Breast epithelium (tissue), 4 donors: ENCODE results near the gene GPX3. TPM values are rescaled to one million over a fixed set of nuclear protein-coding genes. Genes with fewer than 3 reads are reported as not detected.
A peak's percentile ranks its signal among the peaks of the same experiment; 100 is the strongest.

Experiments used
- DNase-seq, 2 donors: peaks; one replicate each; pipeline ENCODE4 v3.0.0-alpha.2; 2019; ENCODE audit warnings: low spot score in 2 of 2
- H3K27ac ChIP-seq, 2 donors: fragments of 200-600 bp; sonication (generic) in 1 of 2; one replicate each; pipeline ENCODE4 v1.5.1; 2016 to 2019; ENCODE audit warnings: mild to moderate bottlenecking in 1 of 2
- H3K27me3 ChIP-seq, 2 donors: fragments of 200-600 bp; sonication (generic) in 1 of 2; one replicate each; pipeline versions ENCODE4 v1.5.1 to v1.6.0; 2017 to 2019; ENCODE audit warnings: control low read depth in 1 of 2, mild to moderate bottlenecking in 1 of 2
- H3K36me3 ChIP-seq: fragments of 200-600 bp; one replicate; pipeline ENCODE4 v1.5.1; 2019
- H3K4me1 ChIP-seq, 2 donors: fragments of 200-600 bp; sonication (generic); one replicate each; pipeline ENCODE4 v1.5.1; 2016 to 2019; ENCODE audit warnings: control low read depth in 1 of 2
- H3K4me3 ChIP-seq, 3 donors: fragments of 200-600 bp; sonication (generic); 1 replicate in 2 of 3; 2 replicates in 1 of 3; pipeline ENCODE4 v1.5.1; 2016 to 2019; ENCODE audit warnings: mild to moderate bottlenecking in 3 of 3, moderate library complexity in 2 of 3
- H3K9me3 ChIP-seq, 2 donors: fragments of 200-600 bp; sonication (generic) in 1 of 2; one replicate each; pipeline ENCODE4 v1.5.1; 2016 to 2019; ENCODE audit warnings: control low read depth in 1 of 2
- CTCF ChIP-seq, 3 donors: fragments of 450-650 bp; IDR thresholded peaks; one replicate each; pipeline ENCODE4 v1.5.1; 2016 to 2017; ENCODE audit warnings: antibody characterized with exemption in 3 of 3, mild to moderate bottlenecking in 3 of 3, moderate library complexity in 3 of 3
- POLR2A ChIP-seq: fragments of 450-650 bp; IDR thresholded peaks from one replicate; pipeline ENCODE4 v1.6.1; 2016; ENCODE audit warnings: antibody characterized with exemption, mild to moderate bottlenecking, moderate library complexity
- POLR2AphosphoS5 ChIP-seq, 3 donors: sonication (generic); formaldehyde crosslinking; IDR thresholded peaks; one replicate each; pipeline ENCODE4 v1.6.1; 2017; ENCODE audit warnings: antibody characterized with exemption in 3 of 3
- intact Hi-C: fragments of 100-400 bp; cut with DNase I; formaldehyde crosslinking; loops from one replicate; pipeline ENCODE4 v1.15.1; 2023; ENCODE audit warnings: low total_unique reads
- total RNA-seq, 3 donors: library from RNA; depleted of rRNA; stranded (reverse); fragments of >200 nt; gene quantifications; one replicate each; pipeline ENCODE4 v1.1.0, GENCODE V29; 2016

The GPX3 gene
- total RNA-seq, 3 donors from 2014 or later, result 1,215 to 5,290 (median 2,830) TPM

- Histone ChIP-seq H3K4me3 (no peak overlapping the region), H3K27ac (peak overlapping the region in 1 of 2 donors; percentile 92), H3K36me3 (peaks cover 7% of the 10 kb centered on the region), H3K4me1 (peaks cover 0 to 11% of the 10 kb centered on the region in 2 donors), H3K27me3 (no peaks in the 10 kb centered on the region), H3K9me3 (no peaks in the 10 kb centered on the region)
- no peak for DNase-seq
- TF ChIP-seq CTCF (IDR thresholded peaks at IDR 0.05), result no peak
- TF ChIP-seq POLR2A, result no peak
- TF ChIP-seq POLR2AphosphoS5 (IDR thresholded peaks at IDR 0.05), result peak in 1 of 3 donors; percentile 81
- intact Hi-C loops, result no loop called here
Measured at GRCh38 chr5:151028717-151029116, 8.3 kb downstream of the GPX3 start.

GRCh38 chr5:151029179-151030055 is 9.0 kb downstream of the GPX3 start:
- peaks cover 0 to 4% of the 10 kb centered on the region in 2 donors for H3K4me1 ChIP-seq
- peaks cover 7% of the 10 kb centered on the region for H3K36me3 ChIP-seq
- H3K27me3 ChIP-seq, result no peaks in the 10 kb centered on the region
- peak overlapping the region; percentile 45 to 64 for H3K27ac ChIP-seq
- TF ChIP-seq POLR2AphosphoS5 (IDR thresholded peaks at IDR 0.05) (no peak), POLR2A (peak; percentile 21), CTCF (IDR thresholded peaks at IDR 0.05) (no peak)
- DNase-seq, result no peak
- no peak overlapping the region for H3K4me3 ChIP-seq
- intact Hi-C loops, result no loop called here
- no peaks in the 10 kb centered on the region for H3K9me3 ChIP-seq

- intact Hi-C loops, result no loop called here
- Histone ChIP-seq H3K27me3 (no peaks in the 10 kb centered on the region), H3K27ac (peak overlapping the region; percentile 45 to 64), H3K4me3 (no peak overlapping the region), H3K9me3 (no peaks in the 10 kb centered on the region), H3K36me3 (peaks cover 7% of the 10 kb centered on the region), H3K4me1 (no peaks in the 10 kb centered on the region)
- no peak for TF ChIP-seq POLR2A
- TF ChIP-seq CTCF (IDR thresholded peaks at IDR 0.05), result no peak
- no peak for TF ChIP-seq POLR2AphosphoS5 (IDR thresholded peaks at IDR 0.05)
- no peak for DNase-seq
Measured at GRCh38 chr5:151030056-151030336, 9.6 kb downstream of the GPX3 start.

GRCh38 chr5:151030379-151030778 is 10.0 kb downstream of the GPX3 start:
- no peaks in the 10 kb centered on the region for H3K4me1 ChIP-seq
- TF ChIP-seq POLR2A (no peak), POLR2AphosphoS5 (IDR thresholded peaks at IDR 0.05) (peak in 2 of 3 donors; percentile 60 to 77)
- peak in 1 of 2 donors; percentile 41 for DNase-seq
- H3K27me3 ChIP-seq, result no peaks in the 10 kb centered on the region
- H3K27ac ChIP-seq, result peak overlapping the region in 1 of 2 donors; percentile 45
- H3K36me3 ChIP-seq, result peaks cover 7% of the 10 kb centered on the region
- H3K4me3 ChIP-seq, result no peak overlapping the region
- H3K9me3 ChIP-seq, result no peaks in the 10 kb centered on the region
- intact Hi-C loops, result no loop called here

GRCh38 chr5:151031554-151031953 is 11.2 kb downstream of the GPX3 start:
- Histone ChIP-seq H3K27me3 (no peaks in the 10 kb centered on the region), H3K4me1 (no peaks in the 10 kb centered on the region), H3K27ac (peak overlapping the region; percentile 45 to 54), H3K36me3 (peaks cover 7% of the 10 kb centered on the region), H3K4me3 (no peak overlapping the region), H3K9me3 (no peaks in the 10 kb centered on the region)
- intact Hi-C loops, result no loop called here
- no peak for DNase-seq
- TF ChIP-seq POLR2A (no peak), CTCF (IDR thresholded peaks at IDR 0.05) (no peak), POLR2AphosphoS5 (IDR thresholded peaks at IDR 0.05) (no peak)
